Activated naive CD8-positive, alpha-beta T cell treated with anti-CD3 and anti-CD28 coated beads for 36 hours (primary cell): Measurements from ENCODE around the gene TSHZ2. TPM values are rescaled to one million over a fixed set of nuclear protein-coding genes. Genes with fewer than 3 reads are reported as not detected.
A peak's percentile ranks its signal among the peaks of the same experiment; 100 is the strongest.
"Not testable (repeated sequence)": the region's sequence is repeated elsewhere in the genome, so short reads cannot be mapped to it uniquely, and the experiment has no call there.

Source experiments
- DNase-seq: peaks from one replicate; pipeline ENCODE4 v3.0.0; 2021
- H3K27ac Mint-ChIP-seq: one replicate; pipeline ENCODE4 v1.8.0; 2022; ENCODE audit warnings: mild to moderate bottlenecking, moderate library complexity, mixed read lengths
- H3K27me3 Mint-ChIP-seq: one replicate; pipeline ENCODE4 v1.8.0; 2022; ENCODE audit warnings: mild to moderate bottlenecking, mixed read lengths
- H3K36me3 Mint-ChIP-seq: one replicate; pipeline ENCODE4 v1.8.0; 2021; ENCODE audit warnings: mild to moderate bottlenecking, mixed read lengths
- H3K4me1 Mint-ChIP-seq: one replicate; pipeline ENCODE4 v1.8.0; 2021; ENCODE audit warnings: mixed read lengths
- H3K4me3 Mint-ChIP-seq: one replicate; pipeline ENCODE4 v1.8.0; 2022; ENCODE audit warnings: mild to moderate bottlenecking, moderate library complexity, mixed read lengths
- H3K9me3 Mint-ChIP-seq: one replicate; pipeline ENCODE4 v1.8.0; 2022; ENCODE audit warnings: mixed read lengths
- total RNA-seq, 2 experiments: library from RNA; stranded (reverse); gene quantifications; one replicate each; pipeline ENCODE4 v1.2.3, GENCODE V29; 2021

Gene TSHZ2
- total RNA-seq, 2 experiments from 2014 or later, result 0.54 to 0.74 TPM

DNA sequence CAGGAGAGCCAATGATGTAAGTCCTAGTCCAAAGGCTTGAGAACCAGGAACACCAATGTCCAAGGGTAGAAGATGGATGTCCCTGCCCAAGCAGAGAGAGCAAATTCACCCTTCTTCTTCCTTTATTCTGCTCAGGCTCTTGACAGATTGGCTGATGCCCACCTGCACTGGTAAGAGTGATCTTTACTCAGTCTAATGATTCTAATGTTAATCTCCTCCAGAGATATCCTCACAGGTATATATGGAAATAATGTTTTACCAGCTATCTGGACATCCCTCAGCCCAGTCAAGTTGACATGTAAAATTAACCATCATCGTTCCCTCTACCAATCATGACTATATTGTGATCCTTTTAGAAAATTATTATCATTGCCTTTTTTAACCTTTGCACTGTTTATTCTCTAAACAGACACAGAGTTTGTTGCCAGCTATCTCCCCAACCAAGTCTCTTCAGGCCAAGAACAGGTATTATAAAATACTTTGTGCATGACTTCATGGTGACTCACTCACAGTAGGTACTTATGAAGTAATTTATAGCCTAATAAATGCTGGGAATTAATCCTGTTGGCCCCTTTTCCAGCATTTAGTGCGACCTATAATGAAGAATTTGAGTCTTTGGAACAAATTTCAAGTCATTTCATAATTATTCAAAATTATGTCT lies 26.2 kb upstream of the TSHZ2 start:
- H3K4me3 Mint-ChIP-seq, result no peak overlapping the region
- no peak for DNase-seq
- H3K4me1 Mint-ChIP-seq, result peaks cover 2% of the 10 kb centered on the region
- no peaks in the 10 kb centered on the region for H3K36me3 Mint-ChIP-seq
- no peak overlapping the region for H3K27ac Mint-ChIP-seq
- H3K27me3 Mint-ChIP-seq, result peaks cover 3% of the 10 kb centered on the region
- H3K9me3 Mint-ChIP-seq, result no peaks in the 10 kb centered on the region

DNA sequence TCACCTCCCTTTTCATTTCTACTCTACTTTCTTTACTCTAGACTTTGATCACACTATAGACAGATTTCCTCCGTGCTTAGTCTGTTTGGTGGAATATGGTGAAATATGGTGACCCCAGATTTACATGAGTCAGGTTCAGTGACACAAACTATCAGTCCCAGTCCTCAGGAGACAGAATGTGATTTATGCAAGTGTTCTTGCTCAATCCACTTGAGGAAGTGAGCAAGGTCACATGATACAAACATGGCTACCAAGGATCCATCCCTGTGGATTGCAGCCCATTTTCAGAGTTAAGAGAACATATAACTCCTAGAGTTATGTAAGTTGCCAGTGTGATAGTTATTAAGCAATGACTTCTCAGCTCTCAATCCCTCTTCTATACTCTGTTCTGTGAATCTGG lies 23.7 kb upstream of the TSHZ2 start:
- H3K4me1 Mint-ChIP-seq, result no peaks in the 10 kb centered on the region
- no peaks in the 10 kb centered on the region for H3K9me3 Mint-ChIP-seq
- peaks cover 3% of the 10 kb centered on the region for H3K27me3 Mint-ChIP-seq
- H3K4me3 Mint-ChIP-seq, result no peak overlapping the region
- H3K36me3 Mint-ChIP-seq, result no peaks in the 10 kb centered on the region
- no peak overlapping the region for H3K27ac Mint-ChIP-seq
- no peak for DNase-seq

DNA sequence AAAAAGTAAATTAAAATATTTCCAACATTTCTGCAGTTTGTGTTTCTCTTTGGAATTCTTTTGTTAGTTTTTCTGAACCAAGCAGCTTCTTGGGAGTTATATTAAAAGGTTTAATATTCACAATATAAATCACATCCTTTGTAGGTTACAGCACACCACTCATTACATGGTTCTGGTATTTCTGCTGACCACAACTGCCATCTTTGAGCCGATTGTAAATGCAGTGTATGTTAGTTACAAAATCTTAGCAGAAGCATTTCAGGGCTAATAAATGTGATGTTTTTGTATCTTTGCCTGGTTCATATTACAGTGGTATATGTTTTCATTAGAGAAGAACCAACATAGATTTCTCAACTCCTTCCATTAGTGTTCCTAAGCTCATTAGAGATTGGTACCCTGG lies 19.1 kb upstream of the TSHZ2 start:
- Mint-ChIP-seq H3K9me3 (no peaks in the 10 kb centered on the region), H3K27me3 (no peaks in the 10 kb centered on the region), H3K36me3 (no peaks in the 10 kb centered on the region), H3K4me1 (no peaks in the 10 kb centered on the region), H3K4me3 (no peak overlapping the region), H3K27ac (no peak overlapping the region)
- DNase-seq, result no peak

DNA sequence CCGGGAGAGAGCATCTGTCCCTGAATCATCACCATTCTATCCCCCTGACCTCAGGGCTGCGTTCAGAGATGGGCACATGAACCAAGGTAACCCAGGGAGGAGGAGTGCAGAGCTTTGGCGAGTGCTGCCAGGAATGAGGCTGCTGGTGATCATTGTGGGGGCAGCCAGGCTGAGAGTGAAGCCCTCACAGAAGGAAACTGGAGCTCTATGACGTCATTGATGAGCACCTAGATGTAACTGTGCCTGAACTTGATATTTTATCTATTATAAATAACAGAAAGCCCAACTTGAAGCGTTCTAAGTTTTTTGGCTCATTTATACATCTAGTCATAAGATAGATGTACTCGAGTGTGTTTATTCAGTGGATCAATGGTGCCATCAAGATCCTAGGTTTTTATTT lies 17.3 kb upstream of the TSHZ2 start:
- H3K9me3 Mint-ChIP-seq, result no peaks in the 10 kb centered on the region
- H3K36me3 Mint-ChIP-seq, result no peaks in the 10 kb centered on the region
- DNase-seq, result no peak
- H3K27me3 Mint-ChIP-seq, result no peaks in the 10 kb centered on the region
- no peak overlapping the region for H3K27ac Mint-ChIP-seq
- H3K4me3 Mint-ChIP-seq, result no peak overlapping the region
- H3K4me1 Mint-ChIP-seq, result peaks cover 4% of the 10 kb centered on the region

DNA sequence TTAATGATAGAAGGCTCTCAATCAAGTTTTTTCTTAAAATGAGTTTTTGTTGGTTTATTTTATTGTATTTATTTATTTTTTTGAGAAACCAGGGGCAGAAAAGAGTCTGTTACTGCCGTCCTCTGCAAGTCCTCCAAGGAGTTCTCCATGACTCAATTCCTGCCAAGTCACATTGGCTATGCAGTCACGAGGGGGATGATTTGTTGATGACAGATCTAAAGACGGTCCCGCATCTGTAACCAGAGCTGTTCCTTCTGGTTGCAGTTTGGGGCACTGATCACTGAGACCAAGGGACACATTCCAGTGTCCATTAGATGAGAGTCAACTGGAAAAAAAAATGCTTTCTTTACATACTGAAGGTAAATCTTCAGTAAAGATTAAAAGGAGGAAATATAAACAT lies 13.9 kb upstream of the TSHZ2 start:
- Mint-ChIP-seq H3K4me1 (peaks cover 4% of the 10 kb centered on the region), H3K4me3 (no peak overlapping the region), H3K9me3 (no peaks in the 10 kb centered on the region), H3K36me3 (no peaks in the 10 kb centered on the region), H3K27ac (no peak overlapping the region), H3K27me3 (peaks cover 6% of the 10 kb centered on the region)
- no peak for DNase-seq

DNA sequence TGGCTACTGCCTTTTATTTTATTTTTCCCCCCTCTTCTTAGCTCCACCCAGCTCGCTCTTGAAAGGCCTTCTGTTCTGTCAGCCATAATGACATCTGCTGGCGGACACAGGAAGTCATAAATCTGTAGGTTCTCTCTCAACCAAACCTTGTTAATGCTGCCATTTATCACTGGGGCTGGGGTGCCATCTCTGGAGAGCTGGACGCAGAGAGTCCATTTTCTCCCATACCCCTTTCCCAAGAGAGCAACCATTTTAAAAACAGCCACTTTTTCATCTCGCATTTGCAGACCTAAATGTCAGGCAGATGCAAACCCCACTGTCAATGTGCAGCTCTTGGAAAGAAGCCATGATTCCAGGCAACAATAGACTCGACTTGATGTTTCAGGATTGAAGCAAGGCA lies 13.0 kb upstream of the TSHZ2 start:
- DNase-seq, result no peak
- Mint-ChIP-seq H3K27ac (no peak overlapping the region), H3K36me3 (no peaks in the 10 kb centered on the region), H3K9me3 (no peaks in the 10 kb centered on the region), H3K4me3 (no peak overlapping the region), H3K27me3 (peaks cover 15% of the 10 kb centered on the region), H3K4me1 (peaks cover 4% of the 10 kb centered on the region)

DNA sequence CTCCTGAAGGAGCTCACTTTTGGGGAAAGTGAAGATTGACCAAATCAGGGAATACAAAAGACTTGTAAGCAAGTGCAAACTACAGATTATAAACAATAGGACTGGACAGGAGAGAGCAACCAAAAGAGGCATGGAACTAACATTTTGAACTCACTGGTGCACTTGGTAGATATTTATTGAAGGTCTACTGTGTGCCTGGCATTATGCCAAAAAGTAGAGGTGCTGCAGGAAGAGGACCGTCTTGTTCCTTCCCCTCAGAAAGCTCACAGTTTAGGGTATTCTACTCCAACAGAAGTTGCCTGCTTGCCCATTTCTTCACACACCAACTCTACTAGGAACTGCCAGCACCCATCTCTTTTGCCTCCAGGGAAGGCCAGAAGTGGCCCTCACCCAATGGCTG lies 10.0 kb upstream of the TSHZ2 start:
- no peak overlapping the region for H3K4me3 Mint-ChIP-seq
- no peaks in the 10 kb centered on the region for H3K9me3 Mint-ChIP-seq
- DNase-seq, result no peak
- H3K36me3 Mint-ChIP-seq, result no peaks in the 10 kb centered on the region
- H3K27ac Mint-ChIP-seq, result no peak overlapping the region
- peaks cover 19% of the 10 kb centered on the region for H3K27me3 Mint-ChIP-seq
- peaks cover 4% of the 10 kb centered on the region for H3K4me1 Mint-ChIP-seq

DNA sequence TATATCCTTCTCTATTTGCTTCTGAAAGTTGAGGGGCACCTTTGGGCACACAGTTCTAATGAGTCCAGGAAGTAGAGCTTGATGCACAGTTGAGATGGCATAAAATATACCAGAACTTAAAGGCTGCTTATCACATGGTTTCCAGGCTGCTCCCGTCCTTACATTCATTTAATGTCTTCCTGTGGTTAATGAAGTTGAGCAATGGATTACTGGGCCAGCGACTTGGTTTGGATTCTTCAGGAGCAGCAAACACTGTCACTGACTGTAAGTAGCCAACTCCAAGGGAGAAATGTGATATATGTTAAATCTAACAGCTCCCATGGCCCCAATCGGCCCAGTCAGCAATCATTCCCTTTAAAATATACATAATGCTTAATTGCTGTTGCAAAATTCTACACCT lies 9.0 kb upstream of the TSHZ2 start:
- Mint-ChIP-seq H3K4me1 (peaks cover 4% of the 10 kb centered on the region), H3K9me3 (no peaks in the 10 kb centered on the region), H3K36me3 (no peaks in the 10 kb centered on the region), H3K27me3 (peaks cover 19% of the 10 kb centered on the region), H3K4me3 (no peak overlapping the region), H3K27ac (no peak overlapping the region)
- DNase-seq, result no peak

DNA sequence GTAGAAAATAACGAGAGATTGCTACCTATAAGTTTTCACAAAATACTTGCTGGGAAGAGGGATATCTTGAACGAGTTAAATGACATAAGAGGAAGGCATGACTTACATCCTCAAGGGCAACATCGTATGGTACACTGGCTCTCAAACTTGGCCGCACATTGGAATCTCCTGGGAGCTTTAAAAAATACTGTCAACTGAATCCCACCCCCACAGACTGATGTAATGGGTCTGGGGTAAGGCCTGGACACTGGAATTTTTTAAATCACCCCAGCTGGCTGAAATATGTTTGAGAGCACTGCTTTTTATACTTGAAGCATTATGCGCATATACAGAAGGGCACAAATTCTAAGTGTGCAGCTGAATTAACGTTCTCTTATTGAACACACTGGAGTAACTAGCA lies 8.0 kb upstream of the TSHZ2 start:
- peaks cover 1% of the 10 kb centered on the region for H3K4me1 Mint-ChIP-seq
- no peaks in the 10 kb centered on the region for H3K9me3 Mint-ChIP-seq
- no peak overlapping the region for H3K27ac Mint-ChIP-seq
- no peaks in the 10 kb centered on the region for H3K36me3 Mint-ChIP-seq
- H3K4me3 Mint-ChIP-seq, result no peak overlapping the region
- DNase-seq, result no peak
- H3K27me3 Mint-ChIP-seq, result peaks cover 19% of the 10 kb centered on the region

DNA sequence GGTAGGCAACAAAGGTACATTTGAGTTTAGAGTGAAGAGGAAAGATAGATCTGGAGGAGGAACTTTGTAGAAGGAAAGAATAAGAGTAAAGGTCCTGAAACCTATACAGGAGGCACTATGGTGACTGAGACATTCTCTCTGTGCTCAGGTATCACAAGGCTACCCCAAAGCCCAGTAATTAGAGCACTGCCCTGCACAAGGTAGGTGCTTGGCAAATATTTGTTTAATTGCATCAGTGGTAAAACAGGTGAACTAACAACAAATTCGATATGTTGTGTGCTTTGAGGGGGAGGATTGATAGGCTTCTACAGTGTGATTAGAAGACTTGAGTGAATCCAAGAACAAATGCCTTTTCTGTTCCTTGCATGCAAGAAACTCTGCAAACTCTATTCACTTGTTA lies 6.8 kb upstream of the TSHZ2 start:
- no peak for DNase-seq
- Mint-ChIP-seq H3K4me3 (no peak overlapping the region), H3K9me3 (no peaks in the 10 kb centered on the region), H3K4me1 (no peaks in the 10 kb centered on the region), H3K27me3 (peaks cover 25% of the 10 kb centered on the region), H3K27ac (no peak overlapping the region), H3K36me3 (no peaks in the 10 kb centered on the region)

DNA sequence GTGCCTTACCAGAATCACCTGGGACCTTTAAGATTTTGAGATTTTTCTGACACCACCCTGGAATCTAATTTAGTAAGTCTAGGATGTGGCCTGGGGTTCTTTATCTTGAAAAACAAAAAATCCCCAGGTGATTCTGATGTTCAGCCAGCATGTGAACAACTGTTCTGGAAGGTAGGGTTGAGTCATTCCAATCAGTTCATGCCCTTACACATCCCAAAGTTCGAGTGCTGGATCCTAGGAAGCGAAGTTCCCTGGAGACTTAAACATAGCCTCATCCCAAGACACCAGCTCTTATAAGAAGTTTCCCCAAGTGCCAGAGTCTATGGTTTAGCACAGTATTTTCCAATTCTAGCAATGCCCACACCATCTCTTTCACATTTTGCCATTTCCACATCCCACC lies 6.3 kb upstream of the TSHZ2 start:
- Mint-ChIP-seq H3K9me3 (no peaks in the 10 kb centered on the region), H3K4me3 (no peak overlapping the region), H3K27me3 (peaks cover 25% of the 10 kb centered on the region), H3K27ac (no peak overlapping the region), H3K36me3 (no peaks in the 10 kb centered on the region), H3K4me1 (no peaks in the 10 kb centered on the region)
- DNase-seq, result no peak

DNA sequence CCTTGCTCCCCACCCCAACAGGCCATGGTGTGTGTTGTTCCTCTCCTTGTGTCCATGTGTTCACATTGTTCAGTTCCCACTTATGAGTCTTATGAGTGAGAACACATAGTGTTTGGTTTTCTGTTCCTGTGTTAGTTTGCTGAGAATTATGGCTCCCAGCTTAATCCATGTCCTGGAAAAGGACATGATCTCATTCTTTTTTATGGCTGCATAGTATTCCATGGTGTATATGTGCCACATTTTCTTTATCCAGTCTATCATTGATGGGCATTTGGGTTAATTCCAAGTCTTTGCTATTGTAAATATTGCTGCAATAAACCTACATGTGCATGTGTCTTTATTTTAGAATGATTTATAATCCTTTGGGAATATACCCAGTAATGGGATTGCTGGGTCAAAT lies 5.6 kb upstream of the TSHZ2 start:
- not testable (repeated sequence) for H3K36me3 Mint-ChIP-seq

DNA sequence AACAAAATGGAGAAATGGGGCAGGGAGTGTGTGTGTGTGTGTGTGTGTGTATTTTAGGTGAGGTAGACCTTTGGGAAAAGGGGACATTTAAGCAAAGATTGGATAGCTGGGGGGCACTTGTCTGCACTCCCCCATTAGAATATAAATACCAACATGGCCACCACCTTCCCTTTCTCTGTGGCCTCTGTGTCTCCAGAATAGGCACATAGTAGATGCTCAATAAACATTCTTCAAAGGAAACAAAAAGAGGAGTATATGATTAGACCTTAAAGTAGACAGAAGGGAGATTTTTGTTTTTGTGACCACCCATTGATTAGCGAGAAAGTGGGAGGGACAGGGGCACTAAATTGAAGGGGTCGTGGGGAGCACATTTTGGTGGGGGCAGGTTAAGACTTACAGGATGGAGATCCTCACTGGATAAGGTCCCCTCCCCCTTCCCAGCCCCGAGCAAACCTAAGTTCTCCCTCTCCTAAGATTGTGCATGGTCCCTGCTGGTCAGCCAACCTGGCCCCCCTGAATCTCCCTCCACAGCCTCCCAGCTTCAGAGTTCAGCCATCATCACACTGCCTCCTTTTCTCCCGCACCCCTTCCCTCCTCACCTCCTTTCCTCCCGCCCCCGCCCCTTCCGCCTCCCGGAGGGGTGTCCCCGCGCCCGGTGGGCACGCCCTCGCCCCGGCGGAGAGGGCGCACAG lies 514 bp upstream of the TSHZ2 start:
- no peak for DNase-seq
- H3K4me3 Mint-ChIP-seq, result peak overlapping the region; percentile 69
- no peaks in the 10 kb centered on the region for H3K9me3 Mint-ChIP-seq
- no peaks in the 10 kb centered on the region for H3K36me3 Mint-ChIP-seq
- H3K27me3 Mint-ChIP-seq, result peaks cover 57% of the 10 kb centered on the region
- no peak overlapping the region for H3K27ac Mint-ChIP-seq
- H3K4me1 Mint-ChIP-seq, result peaks cover 23% of the 10 kb centered on the region

More for the DNA sequence above, 5.6 kb upstream of the TSHZ2 start:
- not testable (repeated sequence) for H3K4me3 Mint-ChIP-seq, DNase-seq, H3K27ac Mint-ChIP-seq, H3K9me3 Mint-ChIP-seq, H3K4me1 Mint-ChIP-seq
- peaks cover 32% of the 10 kb centered on the region for H3K27me3 Mint-ChIP-seq

DNA sequence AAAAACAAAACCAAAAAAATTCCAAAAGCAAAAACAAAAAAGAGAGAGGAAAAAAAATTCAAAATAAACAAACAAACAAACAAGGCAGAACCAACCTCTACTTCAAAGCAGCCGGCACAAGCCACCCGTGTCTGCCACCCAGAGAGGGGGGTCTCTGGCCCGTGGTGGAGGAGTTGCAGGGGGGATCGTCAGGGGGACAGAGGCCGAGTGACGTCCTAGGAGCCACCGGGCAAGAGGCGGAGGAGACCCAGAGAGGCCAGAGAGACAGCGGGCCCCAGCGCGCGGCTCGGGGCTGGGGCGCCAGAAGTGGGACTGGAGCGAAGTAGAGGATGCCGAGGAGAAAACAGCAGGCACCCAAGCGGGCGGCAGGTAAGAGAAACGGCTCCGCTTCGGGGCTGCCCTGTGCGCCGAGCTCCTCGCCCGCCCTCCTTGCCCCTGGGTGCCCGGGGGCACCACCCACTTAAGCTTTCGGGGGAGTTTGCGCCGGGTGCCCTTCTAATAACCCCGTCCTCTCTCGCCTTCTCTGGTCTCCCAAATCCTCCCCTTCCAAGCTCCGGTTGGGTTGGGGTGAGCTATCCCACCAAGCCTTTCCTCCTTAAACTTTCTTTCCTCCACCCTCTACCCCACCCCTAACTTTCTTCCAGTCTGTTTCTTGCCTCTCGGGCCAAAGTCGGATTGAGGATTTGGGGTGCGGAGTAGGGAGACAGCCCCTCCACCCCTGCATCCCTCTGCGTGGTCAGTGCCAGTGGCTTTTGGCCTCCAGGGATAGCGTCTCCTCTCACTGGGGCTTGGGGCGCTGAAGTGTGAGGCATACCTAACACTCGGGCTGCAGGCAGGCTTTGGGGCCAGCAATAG lies 1.0 kb downstream of the TSHZ2 start:
- no peaks in the 10 kb centered on the region for H3K9me3 Mint-ChIP-seq
- H3K27ac Mint-ChIP-seq, result peak overlapping the region; percentile 83
- H3K4me1 Mint-ChIP-seq, result peaks cover 26% of the 10 kb centered on the region
- H3K4me3 Mint-ChIP-seq, result peak overlapping the region; percentile 82
- H3K27me3 Mint-ChIP-seq, result peaks cover 72% of the 10 kb centered on the region
- H3K36me3 Mint-ChIP-seq, result no peaks in the 10 kb centered on the region
- DNase-seq, result peak; percentile 18

DNA sequence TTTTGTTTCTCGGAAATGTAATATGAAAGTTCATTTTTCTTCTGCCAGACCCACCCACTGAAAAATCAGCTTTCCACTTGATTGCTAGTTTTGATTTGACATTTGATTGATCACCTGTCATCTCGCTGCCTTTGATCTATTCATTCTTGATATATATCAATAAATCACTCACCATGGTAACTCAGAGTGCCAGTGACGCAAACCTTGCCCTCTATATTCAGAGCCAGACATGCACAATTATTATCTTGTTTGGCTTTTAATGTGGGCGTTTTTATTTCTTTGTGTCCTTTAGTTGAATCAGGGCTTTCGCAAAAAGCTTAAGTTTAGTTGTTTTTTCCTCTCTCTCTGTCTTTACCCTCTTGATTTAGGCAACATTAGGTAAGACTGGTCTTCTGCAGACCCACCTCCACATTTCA lies 2.0 kb downstream of the TSHZ2 start:
- peak overlapping the region; percentile 82 for H3K4me3 Mint-ChIP-seq

More for the DNA sequence above, 2.0 kb downstream of the TSHZ2 start:
- Mint-ChIP-seq H3K4me1 (peaks cover 29% of the 10 kb centered on the region), H3K27me3 (peaks cover 72% of the 10 kb centered on the region), H3K27ac (peak overlapping the region; percentile 52), H3K9me3 (no peaks in the 10 kb centered on the region), H3K36me3 (no peaks in the 10 kb centered on the region)
- DNase-seq, result no peak
